Suppressor macrophage treated with lipopolysaccharide for 1 hour (primary cell): ENCODE measurements around the gene TMEM63A.
"Not testable (repeated sequence)": the region's sequence is repeated elsewhere in the genome, so short reads cannot be mapped to it uniquely, and the experiment has no call there.

Experiments used
- DNase-seq, 3 donors: peaks; one replicate each; pipeline ENCODE4 v3.0.0-alpha.2; 2020 to 2022

The TMEM63A gene

DNA sequence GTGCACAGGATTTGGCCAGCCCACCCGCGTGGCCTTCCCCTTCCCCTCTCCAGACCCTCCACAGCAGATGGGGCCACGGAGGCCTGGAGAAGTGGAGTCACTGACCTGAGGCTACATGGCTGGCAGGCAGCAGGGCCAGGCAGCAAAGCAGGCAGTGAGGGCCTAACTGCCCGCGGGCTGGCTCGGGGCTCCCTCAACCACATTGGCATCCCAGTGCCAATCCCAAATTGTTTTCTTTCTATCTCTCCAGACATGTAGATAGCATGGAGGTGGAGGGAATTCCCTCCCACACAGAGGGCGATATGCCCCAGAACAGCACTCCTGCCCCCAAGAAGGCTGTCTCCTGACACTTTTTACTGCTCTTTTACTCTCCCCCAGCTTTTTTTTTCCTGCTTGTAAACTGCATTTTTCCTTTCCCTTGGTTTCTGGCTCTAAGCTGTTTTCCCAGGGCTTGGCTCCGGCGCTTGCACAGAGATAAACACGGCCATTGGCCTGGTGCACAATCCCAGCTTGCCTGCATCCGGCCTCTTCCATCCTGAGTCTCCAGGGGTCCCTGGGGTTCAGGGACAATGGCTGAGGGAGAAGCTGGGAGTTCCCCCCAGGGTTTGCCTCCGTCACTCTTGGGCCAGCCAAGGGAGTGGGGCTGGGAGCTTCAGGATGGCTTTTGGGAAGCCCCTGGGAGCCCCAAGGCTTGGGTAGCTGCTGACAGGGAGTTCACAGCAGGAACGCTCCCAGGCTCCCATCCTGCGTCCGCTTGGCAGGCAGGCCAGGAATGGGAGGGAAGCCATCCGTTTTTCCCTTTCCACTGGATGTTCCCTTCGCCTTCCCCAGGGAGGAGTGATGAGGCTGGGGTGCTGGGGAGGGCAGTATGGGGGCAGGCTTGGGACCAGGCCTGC, 65.3 kb downstream of the TMEM63A start:
- DNase-seq: peak in 1 of 3 donors; percentile 17

DNA sequence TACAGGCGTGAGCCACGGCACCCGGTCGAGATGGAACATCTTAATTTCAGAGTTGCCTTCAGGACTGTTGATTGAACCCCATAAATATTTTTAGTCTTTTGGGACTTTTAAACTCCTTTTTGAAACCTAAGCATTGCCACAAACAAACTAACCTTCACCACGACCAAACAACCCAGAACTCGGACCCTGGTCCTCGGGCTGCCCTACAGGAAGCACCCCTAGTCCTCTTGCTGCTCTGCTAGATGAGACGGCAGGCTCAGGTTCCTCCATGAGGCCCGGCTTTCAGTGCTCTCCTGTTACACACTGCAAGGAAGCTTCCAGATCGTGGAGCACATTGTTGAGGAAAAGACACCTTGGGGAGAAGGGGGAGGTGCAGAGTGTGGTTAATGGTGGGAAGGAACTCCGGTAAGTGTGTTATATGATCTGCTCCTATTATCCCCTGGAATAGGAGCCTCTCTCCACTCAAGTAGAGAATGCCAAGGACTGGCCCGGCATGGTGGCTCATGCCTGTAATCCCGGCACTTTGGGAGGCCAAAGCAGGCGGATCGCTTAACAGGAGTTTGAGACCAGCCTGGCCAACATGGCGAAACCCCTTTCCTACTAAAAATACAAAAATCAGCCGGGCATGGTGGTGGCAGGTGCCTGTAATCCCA, 66.5 kb downstream of the TMEM63A start:
- DNase-seq: peak in 1 of 3 donors; percentile 7

DNA sequence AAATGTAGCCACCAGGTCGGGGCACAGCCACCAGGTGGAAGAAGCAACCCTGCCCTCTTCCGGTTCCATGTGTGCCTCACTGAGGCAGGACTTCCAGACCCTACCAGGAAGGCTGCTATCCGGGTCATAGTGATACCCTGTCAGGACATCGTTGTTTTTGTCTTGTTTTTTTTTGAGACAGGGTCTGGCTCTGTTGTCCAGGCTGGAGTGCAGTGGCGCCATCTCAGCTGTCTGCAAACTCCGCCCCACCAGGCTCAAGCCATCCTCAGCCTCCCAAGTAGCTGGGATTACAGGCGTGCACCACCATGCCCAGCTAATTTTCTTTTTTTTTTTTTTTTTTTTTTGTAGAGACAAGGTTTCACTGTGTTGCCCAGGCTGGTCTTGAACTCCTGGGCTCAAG, 67.1 kb downstream of the TMEM63A start:
- DNase-seq: not testable (repeated sequence)

DNA sequence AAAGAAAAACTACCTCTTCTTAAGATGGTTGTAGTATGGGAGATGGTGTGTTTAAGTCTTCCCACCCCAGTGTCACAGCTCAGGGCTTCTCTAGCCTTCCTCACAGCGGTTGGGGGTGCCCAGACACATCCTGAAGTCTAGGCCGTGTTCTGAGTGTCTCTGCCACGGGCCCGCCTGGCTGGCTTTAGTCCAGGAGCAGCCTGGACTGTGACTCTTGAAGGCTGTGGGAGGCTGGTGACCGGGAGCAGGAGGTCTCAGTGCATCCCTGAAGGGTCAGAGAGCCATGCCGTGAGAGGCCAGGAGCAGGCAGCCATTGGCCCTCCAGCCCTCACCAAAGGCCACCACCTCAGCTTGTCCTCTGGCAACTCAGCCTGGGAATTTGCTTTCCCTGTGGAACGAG, 67.8 kb downstream of the TMEM63A start:
- DNase-seq: peak in 1 of 3 donors; percentile 9

DNA sequence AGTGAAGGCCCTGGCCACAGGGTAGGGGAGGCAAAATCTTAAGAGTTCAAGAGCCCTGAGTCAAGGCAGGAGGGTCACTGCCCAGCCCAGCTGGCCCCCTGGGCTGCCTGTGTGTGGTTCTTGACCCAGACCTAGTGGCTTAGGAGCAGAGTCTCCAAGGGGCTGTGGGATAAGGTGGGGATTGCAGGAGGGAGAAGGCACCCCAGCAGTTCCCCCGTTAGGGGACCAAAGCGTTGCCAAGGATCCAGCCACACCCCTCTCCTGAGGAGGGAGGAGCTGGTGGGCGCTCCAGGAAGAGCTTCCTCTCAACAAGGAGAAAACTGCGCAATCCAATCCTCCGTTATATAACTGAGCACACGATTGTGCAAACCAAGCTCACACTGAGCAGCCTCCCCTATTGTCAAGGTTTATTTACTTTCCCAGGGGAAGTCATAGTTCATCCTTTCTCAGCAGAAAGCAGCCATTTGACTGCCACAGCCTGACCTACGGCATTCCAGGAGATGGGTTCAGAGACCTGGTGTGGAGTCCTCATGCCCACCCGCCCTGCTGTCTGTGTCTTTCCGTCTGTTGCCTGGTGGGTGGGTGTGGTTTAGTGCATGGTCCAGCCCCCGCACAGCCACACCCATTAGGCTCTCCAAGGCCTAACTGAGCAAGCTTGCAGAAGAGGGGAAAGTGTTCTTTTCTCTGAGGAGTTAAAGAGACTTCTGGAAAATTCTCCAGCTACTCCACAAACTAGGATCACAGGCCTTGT, 68.8 kb downstream of the TMEM63A start:
- peak; percentile 67 to 80 (median 80) for DNase-seq

DNA sequence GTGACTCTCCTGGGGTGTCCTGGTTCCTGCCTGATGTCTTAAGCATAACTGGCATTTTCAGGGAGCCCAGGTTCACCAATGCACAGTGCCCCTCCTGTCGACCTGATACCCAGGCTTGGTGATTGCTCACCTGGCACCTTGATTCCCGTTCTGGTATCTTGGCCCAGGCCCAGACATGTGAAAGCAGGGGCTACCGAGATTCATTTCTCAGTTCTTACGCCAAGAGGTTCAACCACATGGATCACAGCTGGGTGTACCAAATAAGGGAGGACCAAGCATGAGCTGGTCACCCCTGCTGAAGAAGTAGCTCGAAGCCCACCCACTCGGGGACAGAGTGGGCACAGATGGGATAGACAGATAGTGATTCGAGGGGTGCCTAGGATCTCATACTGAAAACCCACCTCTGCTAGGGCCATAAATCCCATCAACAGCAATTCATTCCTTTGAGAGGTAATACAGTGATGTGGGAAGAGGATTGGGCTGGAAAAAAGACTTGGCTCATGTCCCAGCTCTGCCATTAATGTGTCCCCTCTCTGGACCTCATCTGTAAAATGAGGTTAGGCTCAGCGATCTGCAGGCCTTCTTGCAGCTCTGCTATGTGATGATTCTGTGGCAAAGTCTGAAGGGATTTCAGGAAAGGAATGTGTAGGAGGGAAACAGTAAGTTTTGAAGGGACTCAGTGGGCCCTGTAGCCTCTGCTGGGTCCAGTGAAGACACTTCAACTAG, 69.5 kb downstream of the TMEM63A start:
- DNase-seq: peak in 1 of 3 donors; percentile 15

DNA sequence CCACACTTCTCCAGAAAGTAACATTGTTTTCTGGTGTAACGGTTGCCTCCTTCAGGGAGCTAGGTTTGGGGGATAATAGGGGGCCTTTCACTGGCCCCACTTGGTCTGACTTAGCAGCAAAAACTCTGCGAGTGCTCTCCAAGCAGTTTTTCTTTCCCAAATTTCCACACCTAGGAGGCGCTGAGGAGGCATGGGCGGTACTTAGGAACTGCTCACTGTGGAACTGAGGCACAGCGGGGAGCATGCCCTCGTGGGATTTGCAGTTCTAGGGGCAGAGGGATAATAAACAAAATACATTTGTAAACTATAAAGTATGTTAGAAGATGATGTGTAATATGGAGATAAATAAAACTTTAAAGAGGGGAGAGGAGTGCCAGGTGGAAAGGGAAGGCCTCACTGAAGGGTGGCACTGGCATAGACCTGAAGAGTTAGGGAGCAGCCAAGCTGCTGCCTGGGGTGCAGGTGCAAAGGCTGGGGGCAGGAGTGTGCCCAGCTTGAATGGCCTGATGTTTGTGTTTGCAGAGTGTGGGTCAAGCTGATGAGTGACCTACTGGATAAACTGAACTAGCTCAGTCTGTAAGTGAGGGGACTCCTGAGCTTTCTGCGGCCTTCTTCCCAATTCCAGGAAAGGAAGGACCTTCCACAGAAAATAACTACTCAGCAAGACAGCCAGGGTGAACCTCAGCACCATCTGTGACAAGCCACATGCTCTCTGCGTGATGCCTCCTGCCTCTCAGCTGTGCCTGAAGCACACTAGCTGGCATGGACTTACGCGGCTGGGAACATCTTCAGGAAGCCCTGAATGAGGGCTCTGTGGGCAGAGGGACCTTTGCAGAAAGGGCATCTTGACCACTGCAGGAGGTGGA, 70.3 kb downstream of the TMEM63A start:
- DNase-seq: peak in 2 of 3 donors; percentile 17 to 19

DNA sequence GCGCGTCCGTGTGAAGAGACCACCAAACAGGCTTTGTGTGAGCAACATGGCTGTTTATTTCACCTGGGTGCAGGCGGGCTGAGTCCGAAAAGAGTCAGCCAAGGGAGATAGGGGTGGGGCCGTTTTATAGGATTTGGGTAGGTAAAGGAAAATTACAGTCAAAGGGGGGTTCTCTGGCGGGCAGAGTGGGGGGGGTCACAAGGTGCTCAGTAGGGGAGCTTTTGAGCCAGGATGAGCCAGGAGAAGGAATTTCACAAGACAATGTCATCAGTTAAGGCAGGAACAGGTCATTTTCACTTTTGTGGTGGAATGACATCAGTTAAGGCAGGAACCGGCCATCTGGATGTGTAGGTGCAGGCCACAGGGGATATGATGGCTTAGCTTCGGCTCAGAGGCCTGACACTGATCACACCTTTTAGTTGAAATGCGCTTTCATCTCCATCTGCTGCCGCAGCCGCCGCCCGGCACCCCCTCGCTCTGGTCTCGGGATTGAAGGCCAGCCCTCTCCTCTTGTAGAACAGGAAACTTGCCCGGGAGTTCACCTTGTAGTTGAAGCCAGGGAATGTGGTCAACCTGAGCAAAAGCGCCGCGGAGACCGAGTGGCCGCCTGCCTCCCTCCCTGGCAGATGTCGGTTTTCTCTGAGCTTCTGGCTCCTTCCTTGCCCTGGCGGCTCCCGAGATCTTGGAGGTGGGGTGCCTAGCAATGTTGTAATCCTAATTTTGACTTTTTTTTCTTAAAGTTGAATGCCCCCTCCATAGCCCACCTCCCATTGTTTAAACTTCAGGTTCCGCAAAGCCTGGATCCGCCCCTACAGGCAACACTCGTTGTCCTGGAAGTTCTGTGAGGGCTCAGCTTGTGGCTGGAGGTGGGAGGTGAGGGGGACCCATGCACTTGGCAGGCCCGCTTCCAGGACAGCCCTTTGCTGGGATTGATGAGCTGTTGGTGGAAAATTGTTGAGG, 71.3 kb downstream of the TMEM63A start:
- peak; percentile 16 to 28 (median 22) for DNase-seq

DNA sequence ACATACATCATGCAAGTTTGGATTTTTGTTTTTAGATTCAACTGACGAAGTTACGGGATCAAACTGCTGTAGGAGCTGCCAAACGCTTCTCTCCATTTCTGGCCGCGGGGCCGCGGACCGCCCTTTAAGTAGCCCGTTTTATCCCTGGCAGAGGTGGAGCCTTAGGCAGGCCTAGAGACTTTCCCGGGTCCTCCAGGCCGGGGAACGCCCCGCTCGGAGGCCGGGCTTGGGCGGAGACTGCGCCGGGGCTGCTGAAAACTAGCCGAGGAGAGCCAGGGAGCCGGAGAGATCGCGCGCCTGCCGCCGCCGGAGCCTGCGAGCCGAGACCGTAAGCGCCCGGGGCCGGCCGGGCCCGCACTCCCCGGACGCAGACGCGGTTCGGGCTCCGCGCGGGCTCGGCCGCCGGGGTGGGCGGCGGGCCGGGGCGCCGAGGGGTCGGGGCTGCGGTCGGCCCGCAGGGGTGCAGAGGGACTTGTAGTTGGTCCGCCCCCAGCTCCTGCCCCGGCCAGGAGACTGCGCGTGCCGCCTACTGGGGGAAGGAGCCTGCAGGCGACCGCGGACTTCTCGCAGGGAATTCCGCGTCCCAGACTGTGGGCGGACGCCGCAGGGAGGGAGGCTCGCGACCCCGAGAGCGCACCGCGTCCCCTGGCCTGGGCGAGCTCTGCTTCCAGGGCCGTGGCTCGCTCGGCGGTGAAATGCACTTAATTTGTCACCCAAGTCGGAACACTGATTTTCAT, 72.2 kb downstream of the TMEM63A start, which contains the start of gene EPHX1:
Gene EPHX1, plus strand, starts transcription at position 283 of the 737 bp plus-strand sequence. CDS start 18,606 bp downstream, outside the sequence.
- DNase-seq: peak; percentile 89 to 94 (median 92)

DNA sequence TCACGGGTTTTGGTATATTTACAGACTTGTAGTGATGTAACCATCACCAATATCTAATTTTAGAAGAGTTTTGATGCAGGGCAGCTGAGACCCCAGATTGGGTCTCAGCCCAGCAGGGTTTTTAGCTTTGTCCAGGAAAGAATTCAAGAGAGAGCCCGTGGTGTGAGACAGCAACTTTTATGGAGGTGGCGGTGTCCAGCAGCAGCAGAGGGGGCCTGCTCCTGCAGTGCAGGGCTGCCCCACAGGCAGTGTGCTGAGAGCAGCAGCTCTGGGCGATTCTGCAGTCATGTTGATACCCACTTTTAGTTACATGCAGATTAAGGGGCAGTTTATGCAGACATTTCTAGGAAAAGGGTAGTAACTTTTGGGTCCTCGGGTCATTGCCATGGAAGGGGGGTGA, 74.0 kb downstream of the TMEM63A start:
- DNase-seq: peak in 1 of 3 donors; percentile 8

DNA sequence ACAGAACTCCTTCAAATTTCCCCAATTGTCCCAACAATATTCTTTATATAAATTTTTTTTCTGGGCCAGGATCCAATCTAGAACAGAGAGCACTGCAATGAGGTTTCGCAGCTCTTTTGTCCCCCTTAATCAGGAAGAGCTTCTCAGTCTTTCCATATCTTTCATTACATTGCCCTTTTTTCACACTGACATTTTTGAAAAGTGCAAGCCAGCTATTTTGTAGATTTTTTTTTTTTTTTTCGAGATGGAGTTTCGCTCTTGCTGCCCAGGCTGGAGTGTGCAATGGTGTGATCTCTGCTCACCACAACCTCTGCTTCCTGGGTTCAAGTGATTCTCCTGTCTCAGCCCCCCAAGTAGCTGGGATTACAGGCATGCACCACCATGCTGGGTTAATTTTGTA, 75.4 kb downstream of the TMEM63A start:
- not testable (repeated sequence) for DNase-seq

DNA sequence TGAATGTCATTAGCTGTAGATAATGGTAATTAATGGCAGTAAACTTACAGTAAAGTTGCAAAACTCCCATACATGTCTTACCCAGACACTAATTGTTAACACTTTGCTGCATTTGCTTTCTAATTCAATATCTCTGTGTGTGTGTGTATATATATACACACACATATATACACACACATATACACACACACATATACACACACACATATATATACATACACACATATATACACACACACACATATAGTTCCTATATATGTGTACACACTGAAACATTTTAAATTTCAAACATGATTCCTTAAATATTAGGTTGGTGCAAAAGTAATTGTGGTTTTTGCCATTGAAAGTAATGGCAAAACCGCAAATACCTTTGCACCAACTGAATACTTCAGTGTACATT, 75.9 kb downstream of the TMEM63A start:
- no peak for DNase-seq

DNA sequence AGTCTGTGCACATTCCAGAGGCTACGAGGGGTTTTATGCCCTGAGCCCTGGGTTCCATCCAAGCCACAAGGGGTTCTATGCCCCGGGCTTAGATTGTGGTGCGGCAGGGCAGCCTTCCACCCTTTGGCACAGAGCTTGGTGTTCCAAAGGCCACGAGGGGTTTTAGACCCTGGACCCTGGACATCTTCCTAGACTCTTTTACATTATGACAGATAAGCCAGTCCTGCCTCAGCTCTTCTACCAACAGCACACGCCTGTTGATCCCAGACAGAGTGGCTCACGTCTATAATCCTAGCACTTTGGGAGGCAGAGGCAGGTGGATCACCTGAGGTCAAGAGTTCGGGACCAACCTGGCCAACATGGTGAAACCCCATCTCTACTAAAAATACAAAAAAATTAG, 81.0 kb downstream of the TMEM63A start:
- DNase-seq: not testable (repeated sequence)

DNA sequence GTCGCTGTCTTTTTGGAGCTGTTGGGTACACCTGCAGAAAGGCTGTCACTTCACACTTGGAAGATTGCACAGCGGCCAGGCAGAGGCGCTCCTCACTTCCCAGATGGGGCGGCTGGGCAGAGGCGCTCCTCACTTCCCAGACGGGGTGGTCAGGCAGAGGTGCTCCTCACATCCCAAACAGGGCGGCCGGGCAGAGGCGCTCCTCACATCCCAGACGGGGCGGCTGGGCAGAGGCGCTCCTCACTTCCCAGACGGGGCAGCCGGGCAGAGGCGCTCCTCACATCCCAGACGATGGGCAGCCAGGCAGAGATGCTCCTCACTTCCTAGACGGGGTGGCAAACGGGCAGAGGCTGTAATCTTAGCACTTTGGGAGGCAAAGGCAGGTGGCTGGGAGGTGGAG, 86.1 kb downstream of the TMEM63A start:
- DNase-seq: not testable (repeated sequence)
